Measurements from ENCODE around the gene ANKRD66. TPM values are rescaled to one million over a fixed set of nuclear protein-coding genes. Genes with fewer than 3 reads are reported as not detected.
"Not testable (repeated sequence)": the region's sequence is repeated elsewhere in the genome, so short reads cannot be mapped to it uniquely, and the experiment has no call there.

ANKRD66 gene
- total RNA-seq, 1 experiment from 2014 or later, result not detected

DNA sequence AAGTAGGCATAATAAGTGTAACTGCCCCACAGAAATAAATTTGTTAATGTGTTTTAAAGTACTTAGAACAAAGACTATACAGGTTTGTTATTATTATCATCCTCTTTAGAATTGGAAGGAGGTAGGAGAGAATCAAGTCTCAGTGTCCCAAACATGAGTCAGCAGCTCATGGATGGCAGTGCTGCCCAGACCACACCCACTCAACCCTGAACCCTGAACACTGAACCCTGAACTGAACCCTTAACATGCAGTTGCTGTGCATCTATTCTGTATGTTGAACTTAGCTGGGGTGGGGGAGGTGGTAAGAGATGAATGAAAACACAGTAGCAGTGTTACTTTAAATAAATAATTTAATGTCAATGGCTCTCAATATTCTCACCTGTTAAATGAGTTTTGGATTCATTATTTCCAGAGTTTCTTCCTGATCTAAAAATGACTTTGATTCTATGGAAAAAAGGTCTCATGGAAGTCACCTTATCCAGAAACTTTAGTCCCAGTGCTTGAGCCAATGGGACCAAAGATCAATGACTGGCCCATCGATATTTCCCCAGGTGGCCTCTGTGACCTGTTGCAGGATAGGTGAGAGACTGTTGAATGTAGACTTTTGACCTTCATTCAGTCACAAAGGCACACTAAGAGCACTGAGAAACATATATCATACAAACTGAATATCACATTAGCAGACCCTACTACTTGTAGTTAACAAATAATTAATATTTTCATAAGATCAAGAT, 3.1 kb upstream of the ANKRD66 start (continued):
- TF ChIP-seq CTCF (IDR thresholded peaks at IDR 0.05 in 2 of 3, conservative IDR thresholded peaks at IDR 0.05 in 1 of 3; ENCODE audit: borderline replicate concordance in 1 of 3, insufficient read depth in 1 of 3, low read depth in 2 of 3, low read length in 2 of 3), result no peak
- no peak for TF ChIP-seq EZH2phosphoT487 (IDR thresholded peaks at IDR 0.05; ENCODE audit: borderline replicate concordance)
- TF ChIP-seq SP1 (IDR thresholded peaks at IDR 0.05; ENCODE audit: low read depth), result no peak
- no peak for TF ChIP-seq SIN3A (IDR thresholded peaks at IDR 0.05; ENCODE audit: low read depth)
- no peak for TF ChIP-seq EGR1 (IDR thresholded peaks at IDR 0.05; ENCODE audit: low read depth)

- RAD21 ChIA-PET (ENCODE audit: low non-redundant PET in 1 of 2, low total read pairs in 2 of 2, uncharacterized antibody in 2 of 2, unreplicated experiment in 2 of 2); H3K79me2 ChIP-seq (ENCODE audit: insufficient read depth, low read length); DNase-seq (ENCODE audit: low read depth, low spot score); H3K9me2 ChIP-seq (ENCODE audit: insufficient read depth); ATAC-seq; BruUV-seq (replicated peaks); H3K9me3 ChIP-seq (ENCODE audit: control insufficient read depth in 1 of 2, insufficient read depth in 1 of 2, low read depth in 1 of 2, low read length in 2 of 2); H3K9ac ChIP-seq (ENCODE audit: low read length); H2AFZ ChIP-seq (ENCODE audit: low read depth, low read length, poor library complexity, severe bottlenecking); H3K27ac ChIP-seq (ENCODE audit: low read depth, low read length); POLR2A ChIA-PET; intact Hi-C loops (cut with micrococcal nuclease); H3K4me1 ChIP-seq (ENCODE audit: control insufficient read depth in 1 of 2, insufficient read depth in 2 of 2, low read length in 2 of 2); CTCF ChIA-PET; H3K4me3 ChIP-seq (replicated peaks in 1 of 2; ENCODE audit: low read depth in 1 of 2, low read length in 2 of 2); H3K4me2 ChIP-seq (ENCODE audit: low read length); H3K27me3 ChIP-seq (ENCODE audit: insufficient read depth, low read length); H3K36me3 ChIP-seq (ENCODE audit: control insufficient read depth in 1 of 2, insufficient read depth in 2 of 2, low read length in 2 of 2); H4K20me1 ChIP-seq (ENCODE audit: insufficient read depth): not testable (repeated sequence)
Measured at GRCh38 chr6:46744159-46744725, 2.5 kb upstream of the ANKRD66 start.
